CD14-positive monocyte (primary cell): Measurements from ENCODE around the gene IGF1R. TPM values are rescaled to one million over a fixed set of nuclear protein-coding genes. Genes with fewer than 3 reads are reported as not detected.

ENCODE experiments used
- DNase-seq, 3 donors: peaks; one replicate each; pipeline ENCODE4 v3.0.0-alpha.2; 2011 to 2022
- H2AFZ ChIP-seq: 2 replicates; pipeline ENCODE4 v1.6.0; 2012; ENCODE audit warnings: mild to moderate bottlenecking, low read depth, low read length, inconsistent platforms; ENCODE audit not compliant: insufficient read depth, poor library complexity, severe bottlenecking
- H3K27ac ChIP-seq, 2 donors: 1 replicate in 1 of 2; 2 replicates in 1 of 2; pipeline ENCODE4 v1.5.1; 2012 to 2013; ENCODE audit warnings: low read length in 2 of 2, control low read depth in 1 of 2, inconsistent platforms in 1 of 2, low read depth in 1 of 2, mild to moderate bottlenecking in 1 of 2
- H3K27me3 ChIP-seq, 2 donors: one replicate each; pipeline versions ENCODE4 v1.6.0 to v1.6.1; 2011 to 2013; ENCODE audit warnings: low read length in 2 of 2; ENCODE audit not compliant: control insufficient read depth in 2 of 2, insufficient read depth in 2 of 2
- H3K36me3 ChIP-seq, 2 donors: replicated peaks in 1 of 2; 1 replicate in 1 of 2; 2 replicates in 1 of 2; pipeline versions ENCODE4 v1.5.1 to v1.6.1; 2012 to 2013; ENCODE audit warnings: low read length in 2 of 2, control low read depth in 1 of 2, inconsistent platforms in 1 of 2, mild to moderate bottlenecking in 1 of 2; ENCODE audit not compliant: insufficient read depth in 2 of 2, control insufficient read depth in 1 of 2
- H3K4me1 ChIP-seq, 2 donors: 1 replicate in 1 of 2; 2 replicates in 1 of 2; pipeline versions ENCODE4 v1.5.1 to v1.6.1; 2012 to 2013; ENCODE audit warnings: low read length in 2 of 2, control low read depth in 1 of 2, inconsistent platforms in 1 of 2, mild to moderate bottlenecking in 1 of 2, moderate library complexity in 1 of 2; ENCODE audit not compliant: insufficient read depth in 2 of 2, control insufficient read depth in 1 of 2
- H3K4me2 ChIP-seq: replicated peaks from 2 replicates; pipeline ENCODE3; 2012; ENCODE audit warnings: low read length, moderate library complexity, mild to moderate bottlenecking; ENCODE audit not compliant: poor library complexity, severe bottlenecking; ENCODE audit errors: extremely low read depth
- H3K4me3 ChIP-seq, 3 experiments: fragments of 200-600 bp in 1 of 3; sonication (generic) in 1 of 3; replicated peaks in 1 of 3; 1 replicate in 2 of 3; 2 replicates in 1 of 3; pipeline ENCODE4 v1.5.1; 2011 to 2013; ENCODE audit warnings: low read length in 3 of 3, mild to moderate bottlenecking in 3 of 3, control low read depth in 2 of 3, low read depth in 2 of 3, inconsistent platforms in 1 of 3, moderate library complexity in 1 of 3
- H3K79me2 ChIP-seq: 2 replicates; pipeline ENCODE4 v1.6.0; 2012; ENCODE audit warnings: mild to moderate bottlenecking, control low read depth, inconsistent platforms, low read length, moderate library complexity; ENCODE audit not compliant: insufficient read depth
- H3K9ac ChIP-seq: 2 replicates; pipeline ENCODE4 v1.6.0; 2017; ENCODE audit warnings: low read length, mild to moderate bottlenecking; ENCODE audit not compliant: insufficient read depth, poor library complexity, severe bottlenecking
- H3K9me3 ChIP-seq, 2 donors: replicated peaks in 1 of 2; 1 replicate in 1 of 2; 2 replicates in 1 of 2; pipeline versions ENCODE4 v1.5.1 to v1.6.1; 2012 to 2013; ENCODE audit warnings: low read length in 2 of 2, control low read depth in 1 of 2; ENCODE audit not compliant: control insufficient read depth in 1 of 2, insufficient read depth in 1 of 2
- H4K20me1 ChIP-seq: 2 replicates; pipeline ENCODE4 v1.6.0; 2012; ENCODE audit warnings: mild to moderate bottlenecking, low read length, control low read depth, moderate library complexity; ENCODE audit not compliant: insufficient read depth
- H3K27ac Mint-ChIP-seq, 7 donors: one replicate each; pipeline ENCODE4 v1.8.0; 2020; ENCODE audit warnings: mild to moderate bottlenecking in 7 of 7, mixed read lengths in 7 of 7, moderate library complexity in 6 of 7, inconsistent platforms in 2 of 7
- H3K27me3 Mint-ChIP-seq, 3 donors: one replicate each; pipeline ENCODE4 v1.8.0; 2021 to 2022; ENCODE audit warnings: low read depth in 3 of 3, mild to moderate bottlenecking in 3 of 3, mixed read lengths in 3 of 3, moderate library complexity in 3 of 3, inconsistent platforms in 1 of 3
- H3K36me3 Mint-ChIP-seq, 2 donors: one replicate each; pipeline ENCODE4 v1.8.0; 2020; ENCODE audit warnings: mixed read lengths in 2 of 2, inconsistent platforms in 1 of 2, mild to moderate bottlenecking in 1 of 2
- H3K4me1 Mint-ChIP-seq: one replicate; pipeline ENCODE4 v1.8.0; 2020; ENCODE audit warnings: mild to moderate bottlenecking, mixed read lengths
- H3K4me3 Mint-ChIP-seq, 2 donors: one replicate each; pipeline ENCODE4 v1.8.0; 2020; ENCODE audit warnings: mild to moderate bottlenecking in 2 of 2, mixed read lengths in 2 of 2, moderate library complexity in 1 of 2
- H3K9me3 Mint-ChIP-seq, 7 donors: one replicate each; pipeline ENCODE4 v1.8.0; 2020 to 2022; ENCODE audit warnings: mixed read lengths in 7 of 7, mild to moderate bottlenecking in 6 of 7, moderate library complexity in 6 of 7, inconsistent platforms in 2 of 7
- CTCF ChIP-seq: fragments of 200-600 bp; IDR thresholded peaks from one replicate; pipeline ENCODE4 v1.8.0; 2022; ENCODE audit warnings: antibody characterized with exemption, mild to moderate bottlenecking
- WGBS: methylation state at CpG from one replicate; pipeline ENCODE4 v1.1.5; 2013; ENCODE audit warnings: missing lambda C conversion rate; ENCODE audit not compliant: insufficient coverage; 5-methylcytosine and 5-hydroxymethylcytosine counted together
- intact Hi-C, 2 donors: fragments of 100-400 bp; cut with micrococcal nuclease; formaldehyde crosslinking; loops; one replicate each; pipeline versions ENCODE4 v1.15.0 to v1.15.1; 2023
- polyA plus RNA-seq, 3 donors: library from polyadenylated mRNA; depleted of rRNA in 1 of 3; unstranded in 2 of 3; stranded (reverse) in 1 of 3; fragments of 300-500 nt in 2 of 3; fragments of >200 nt in 1 of 3; fragmentation: Illumina TruSeq in 2 of 3; gene quantifications; 1 replicate in 2 of 3; 2 replicates in 1 of 3; pipeline ENCODE4 v1.2.3, GENCODE V29; 2012 to 2021

Gene IGF1R
- polyA plus RNA-seq, 3 donors: 0.35 to 4.9 (median 0.67) TPM

DNA sequence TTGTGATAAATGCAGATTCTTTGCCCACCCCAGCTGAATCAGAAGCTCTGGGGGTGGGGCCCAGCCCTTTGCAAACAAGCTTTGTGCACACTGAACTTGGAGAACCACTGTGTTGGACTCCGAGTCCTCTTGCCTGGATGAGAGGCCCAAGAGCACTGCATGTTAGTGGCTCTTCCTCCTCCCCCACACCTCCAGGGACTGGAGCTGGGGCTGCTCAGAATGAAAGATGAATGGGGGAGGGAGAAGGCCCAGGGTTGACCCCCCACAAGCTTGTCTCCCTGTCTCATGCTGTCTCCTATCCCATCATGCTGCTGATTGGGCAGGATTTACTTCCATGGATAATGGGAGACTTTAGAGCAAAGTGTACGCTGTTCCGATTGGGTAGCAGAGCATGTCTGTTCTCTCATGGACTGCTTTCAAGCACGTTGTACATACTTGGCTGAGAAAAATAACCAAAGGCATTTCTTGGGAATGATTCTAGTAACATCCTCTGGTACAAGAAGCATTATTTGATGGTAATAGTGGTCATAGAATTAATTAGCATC lies 259.7 kb downstream of the IGF1R start:
- intact Hi-C loops: no loop called here
- Mint-ChIP-seq H3K27me3 (no peaks in the 10 kb centered on the region), H3K4me1 (peaks cover 10% of the 10 kb centered on the region), H3K27ac (peak overlapping the region in 1 of 7 donors; percentile 20), H3K9me3 (no peaks in the 10 kb centered on the region), H3K4me3 (no peak overlapping the region), H3K36me3 (peaks cover 49 to 55% of the 10 kb centered on the region in 2 donors)
- H3K9ac ChIP-seq: no peak overlapping the region
- no peak for DNase-seq
- no peaks in the 10 kb centered on the region for H4K20me1 ChIP-seq
- H3K4me1 ChIP-seq: peaks cover 4 to 11% of the 10 kb centered on the region in 2 donors
- H3K79me2 ChIP-seq: peaks cover 4% of the 10 kb centered on the region
- TF ChIP-seq CTCF: no peak
- H3K36me3 ChIP-seq: peaks cover 32 to 71% of the 10 kb centered on the region in 2 donors
- H3K4me2 ChIP-seq: no peak overlapping the region
- no peaks in the 10 kb centered on the region for H3K9me3 ChIP-seq
- H2AFZ ChIP-seq: no peak overlapping the region
- 92% methylated on average over 3 of the region's 4 CpGs for WGBS
- H3K4me3 ChIP-seq: no peak overlapping the region
- no peak overlapping the region for H3K27ac ChIP-seq
- H3K27me3 ChIP-seq: no peaks in the 10 kb centered on the region

GRCh38 chr15:98909968-98910885 lies 261.9 kb downstream of the IGF1R start:
- WGBS: 96% methylated on average over 18 of the region's 21 CpGs

More at GRCh38 chr15:98909968-98910885, 261.9 kb downstream of the IGF1R start:
- no peak for TF ChIP-seq CTCF
- peaks cover 6% of the 10 kb centered on the region for H3K4me1 Mint-ChIP-seq
- DNase-seq: no peak
- Histone ChIP-seq H3K4me1 (peaks cover 4 to 5% of the 10 kb centered on the region in 2 donors), H3K27me3 (no peaks in the 10 kb centered on the region), H3K27ac (no peak overlapping the region), H4K20me1 (no peaks in the 10 kb centered on the region), H3K4me2 (no peak overlapping the region), H3K9me3 (no peaks in the 10 kb centered on the region), H3K9ac (no peak overlapping the region), H3K4me3 (no peak overlapping the region), H3K36me3 (peaks cover 43 to 90% of the 10 kb centered on the region in 2 donors), H3K79me2 (peaks cover 3% of the 10 kb centered on the region), H2AFZ (no peak overlapping the region)
- intact Hi-C loops: no loop called here
- no peaks in the 10 kb centered on the region for H3K9me3 Mint-ChIP-seq
- H3K27me3 Mint-ChIP-seq: no peaks in the 10 kb centered on the region
- H3K4me3 Mint-ChIP-seq: no peak overlapping the region
- peaks cover 58 to 69% of the 10 kb centered on the region in 2 donors for H3K36me3 Mint-ChIP-seq
- peak overlapping the region in 1 of 7 donors; percentile 72 for H3K27ac Mint-ChIP-seq
